HFFc6 (cell line): ENCODE results near the gene PNISR. TPM values are rescaled to one million over a fixed set of nuclear protein-coding genes. Genes with fewer than 3 reads are reported as not detected.
A peak's percentile ranks its signal among the peaks of the same experiment; 100 is the strongest.
"Not testable (repeated sequence)": the region's sequence is repeated elsewhere in the genome, so short reads cannot be mapped to it uniquely, and the experiment has no call there.

ENCODE experiments used
- DNase-seq: peaks from one replicate; pipeline ENCODE4 v3.0.0-alpha.2; 2018
- H3K27ac Mint-ChIP-seq: 2 replicates; pipeline ENCODE4 v1.8.0; 2020; ENCODE audit warnings: mild to moderate bottlenecking, mixed read lengths
- H3K27me3 Mint-ChIP-seq: 2 replicates; pipeline ENCODE4 v1.8.0; 2021; ENCODE audit warnings: mild to moderate bottlenecking, moderate library complexity, mixed read lengths; ENCODE audit not compliant: insufficient read depth
- H3K36me3 Mint-ChIP-seq: 2 replicates; pipeline ENCODE4 v1.8.0; 2021; ENCODE audit warnings: low read depth, mixed read lengths
- H3K4me1 Mint-ChIP-seq: 2 replicates; pipeline ENCODE4 v1.8.0; 2020; ENCODE audit warnings: low read depth, mixed read lengths
- H3K4me3 Mint-ChIP-seq: 2 replicates; pipeline ENCODE4 v1.8.0; 2020; ENCODE audit warnings: mild to moderate bottlenecking, moderate library complexity, mixed read lengths
- H3K9me3 Mint-ChIP-seq: 2 replicates; pipeline ENCODE4 v1.8.0; 2020; ENCODE audit warnings: mild to moderate bottlenecking, mixed read lengths
- CTCF ChIP-seq: fragments of 200-600 bp; sonication (generic); IDR thresholded peaks from 2 replicates; pipeline ENCODE4 v1.5.0; 2021; ENCODE audit warnings: antibody characterized with exemption, mild to moderate bottlenecking
- long read RNA-seq: library from polyadenylated mRNA; unstranded; transcript quantifications from one replicate; pipeline ENCODE4 v2.0.0, GENCODE V29; 2019
- total RNA-seq, 6 experiments: library from RNA; stranded (reverse); fragmentation: NEBNext Ultra II Directional; extraction: Animal tissue kit (Norgen Biotek cat#: 25700); gene quantifications; 2 replicates in 1 of 6; 3 replicates in 5 of 6; pipeline ENCODE4 v1.2.3, GENCODE V29; 2021

The PNISR gene
- 10 to 100 TPM; 40.9 to 51.3 (median 45.2) TPM for total RNA-seq
- long read RNA-seq, full-length matches to known transcripts = 15 of 53 reads
- long read RNA-seq, partial matches to known transcripts = 18 of 53 reads
- long read RNA-seq, other reads (novel, unspliced or antisense) = 20 of 53 reads

DNA sequence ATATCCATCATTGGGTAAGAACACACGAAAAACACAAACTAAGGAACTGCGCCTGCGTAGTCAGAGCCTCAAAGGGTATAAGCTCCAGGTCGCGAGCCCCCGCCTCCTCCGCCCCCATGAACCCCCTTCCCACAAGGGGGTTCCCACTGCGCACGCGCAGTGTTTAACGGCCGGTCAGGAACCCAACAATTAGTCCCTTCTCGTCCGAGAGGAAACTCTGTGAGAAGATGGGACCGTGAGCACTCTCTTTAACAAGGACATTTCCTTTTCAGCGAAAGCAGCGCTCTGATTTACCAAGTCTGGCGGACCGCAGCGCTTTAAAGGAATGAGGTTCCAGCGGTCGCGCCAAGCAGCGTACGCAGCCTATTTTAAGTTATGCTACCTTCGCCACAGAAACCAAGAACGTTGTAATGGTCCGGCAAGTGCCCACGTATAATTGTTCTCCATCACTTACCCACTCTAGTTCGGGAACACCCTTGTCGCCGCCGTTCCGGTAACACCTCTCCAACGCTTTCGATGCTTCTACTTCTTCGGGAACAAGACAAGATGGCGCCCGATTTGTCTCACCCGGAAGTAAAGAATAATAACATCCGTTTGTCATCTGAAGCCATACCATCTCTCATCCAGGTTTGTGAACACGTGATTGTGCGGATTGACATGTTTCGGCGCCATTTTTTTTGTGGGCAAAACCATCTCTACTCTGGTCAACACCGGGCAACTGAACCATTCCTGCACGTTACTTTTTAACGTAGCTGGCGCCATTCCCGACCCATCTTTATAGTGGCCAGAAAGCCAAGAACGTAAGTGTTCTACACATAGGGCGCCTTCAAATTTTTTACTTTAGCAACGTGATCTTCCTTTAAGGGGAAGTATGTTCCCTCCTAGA lies at the start of gene PNISR:
Gene PNISR (minus strand): TSS at position 548 of the 886 bp plus-strand sequence. CDS start 10,649 bp downstream, outside the sequence.
- Mint-ChIP-seq H3K36me3 (peaks cover 13% of the 10 kb centered on the region; the same call in 1 of the 2 replicates), H3K27me3 (peaks cover 4% of the 10 kb centered on the region; the same call in 1 of the 2 replicates), H3K9me3 (no peaks in the 10 kb centered on the region), H3K27ac (peak within 1 kb of the TSS; percentile 100), H3K4me3 (peak within 1 kb of the TSS; percentile 99), H3K4me1 (peaks cover 63% of the 10 kb centered on the region)
- peak; percentile 99 for DNase-seq
- no peak for TF ChIP-seq CTCF

GRCh38 chr6:99473730-99474129 lies 48.6 kb upstream of the PNISR start:
- H3K9me3 Mint-ChIP-seq = no peaks in the 10 kb centered on the region
- no peak for DNase-seq
- H3K27ac Mint-ChIP-seq = no peak overlapping the region
- H3K4me1 Mint-ChIP-seq = no peaks in the 10 kb centered on the region
- peaks cover 10% of the 10 kb centered on the region for H3K36me3 Mint-ChIP-seq
- H3K4me3 Mint-ChIP-seq = no peak overlapping the region
- H3K27me3 Mint-ChIP-seq = no peaks in the 10 kb centered on the region
- no peak for TF ChIP-seq CTCF

DNA sequence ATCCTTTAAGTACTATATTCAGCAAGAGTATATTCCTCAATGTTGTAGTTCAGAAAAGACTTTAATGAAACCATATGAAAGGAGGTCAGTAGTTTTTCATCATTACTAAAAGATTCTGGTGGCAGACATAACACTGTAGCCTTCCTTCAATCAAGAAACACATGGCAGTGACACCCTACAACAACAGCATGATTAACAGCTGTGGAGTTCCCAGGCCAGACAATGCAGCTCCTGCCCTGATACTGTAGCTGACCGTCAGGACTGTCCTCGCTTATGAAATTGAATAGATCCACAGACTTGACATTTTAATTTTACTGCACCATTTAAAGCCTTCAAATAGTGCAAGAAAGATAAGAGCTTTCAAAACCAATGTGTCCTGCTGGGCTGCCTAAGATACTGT lies 46.5 kb upstream of the PNISR start:
- DNase-seq = no peak
- 0 out of 2 replicates have a peak, but pooled peaks cover 4% of the 10 kb centered on the region for H3K36me3 Mint-ChIP-seq
- TF ChIP-seq CTCF = no peak
- no peaks in the 10 kb centered on the region for H3K4me1 Mint-ChIP-seq
- H3K27ac Mint-ChIP-seq = no peak overlapping the region
- H3K27me3 Mint-ChIP-seq = no peaks in the 10 kb centered on the region
- H3K4me3 Mint-ChIP-seq = no peak overlapping the region
- no peaks in the 10 kb centered on the region for H3K9me3 Mint-ChIP-seq

- no peaks in the 10 kb centered on the region for H3K9me3 Mint-ChIP-seq
- H3K27ac Mint-ChIP-seq = no peak overlapping the region
- peak; percentile 84 for TF ChIP-seq CTCF
- H3K4me3 Mint-ChIP-seq = no peak overlapping the region
- no peaks in the 10 kb centered on the region for H3K27me3 Mint-ChIP-seq
- no peaks in the 10 kb centered on the region for H3K4me1 Mint-ChIP-seq
- no peaks in the 10 kb centered on the region for H3K36me3 Mint-ChIP-seq
- DNase-seq = peak; percentile 7
These were observed 42.5 kb upstream of the PNISR start for GRCh38 chr6:99467509-99468106.

GRCh38 chr6:99459133-99459532 lies 34.0 kb upstream of the PNISR start:
- not testable (repeated sequence) for H3K4me1 Mint-ChIP-seq, DNase-seq

More at GRCh38 chr6:99459133-99459532, 34.0 kb upstream of the PNISR start:
- peaks cover 18% of the 10 kb centered on the region; the same call in 1 of the 2 replicates for H3K36me3 Mint-ChIP-seq
- H3K9me3 Mint-ChIP-seq, H3K27ac Mint-ChIP-seq, H3K27me3 Mint-ChIP-seq, H3K4me3 Mint-ChIP-seq: not testable (repeated sequence)
